Epidermal melanocyte (primary cell): ENCODE measurements around the gene TMEM256.

Experiments used
- DNase-seq: peaks from one replicate; pipeline ENCODE4 v3.0.0; 2011; ENCODE audit warnings: low spot score; ENCODE audit not compliant: insufficient read length

Gene TMEM256

GRCh38 chr17:7403977-7404736, at the start of gene TMEM256:
TMEM256 (minus strand) TSS chr17:7404097; CDS start chr17:7404084, 13 bp downstream.
- DNase-seq: peak; percentile 98

- no peak for DNase-seq
These were observed 44.6 kb upstream of the TMEM256 start for GRCh38 chr17:7448461-7448860.

GRCh38 chr17:7445619-7445968, 41.7 kb upstream of the TMEM256 start:
- DNase-seq: no peak

- peak; percentile 70 for DNase-seq
These were observed 41.1 kb upstream of the TMEM256 start, which contains the start of gene CHRNB1 for GRCh38 chr17:7444682-7445618. CHRNB1 (plus strand) TSS chr17:7445061; CDS start chr17:7445128, 67 bp downstream.

GRCh38 chr17:7443499-7444485, 39.9 kb upstream of the TMEM256 start:
- DNase-seq: no peak

- no peak for DNase-seq
These were observed 38.2 kb upstream of the TMEM256 start for GRCh38 chr17:7442142-7442541.

GRCh38 chr17:7441266-7441665, 37.4 kb upstream of the TMEM256 start:
- DNase-seq: no peak

GRCh38 chr17:7440834-7441195, 36.9 kb upstream of the TMEM256 start:
- DNase-seq: no peak

GRCh38 chr17:7440113-7440833, 36.4 kb upstream of the TMEM256 start:
- no peak for DNase-seq

- DNase-seq: no peak
These were observed 35.7 kb upstream of the TMEM256 start, which contains the start of gene FGF11 for GRCh38 chr17:7439462-7440112. FGF11 (plus strand) TSS chr17:7439512; CDS start chr17:7439621, 109 bp downstream.

GRCh38 chr17:7438656-7439460, 35.0 kb upstream of the TMEM256 start:
- DNase-seq: no peak

GRCh38 chr17:7437950-7438614, 34.2 kb upstream of the TMEM256 start:
- DNase-seq: no peak

- no peak for DNase-seq
These were observed 33.5 kb upstream of the TMEM256 start for GRCh38 chr17:7437369-7437863.

- DNase-seq: no peak
These were observed 32.9 kb upstream of the TMEM256 start for GRCh38 chr17:7436556-7437368.

- DNase-seq: no peak
These were observed 32.0 kb upstream of the TMEM256 start for GRCh38 chr17:7435676-7436555.

- no peak for DNase-seq
These were observed 28.4 kb upstream of the TMEM256 start for GRCh38 chr17:7432296-7432695.
